ENCODE measurements around the gene DUSP2.

GRCh38 chr2:96136129-96136720, 9.0 kb downstream of the DUSP2 start:
- TF ChIP-seq, protein P1, sequence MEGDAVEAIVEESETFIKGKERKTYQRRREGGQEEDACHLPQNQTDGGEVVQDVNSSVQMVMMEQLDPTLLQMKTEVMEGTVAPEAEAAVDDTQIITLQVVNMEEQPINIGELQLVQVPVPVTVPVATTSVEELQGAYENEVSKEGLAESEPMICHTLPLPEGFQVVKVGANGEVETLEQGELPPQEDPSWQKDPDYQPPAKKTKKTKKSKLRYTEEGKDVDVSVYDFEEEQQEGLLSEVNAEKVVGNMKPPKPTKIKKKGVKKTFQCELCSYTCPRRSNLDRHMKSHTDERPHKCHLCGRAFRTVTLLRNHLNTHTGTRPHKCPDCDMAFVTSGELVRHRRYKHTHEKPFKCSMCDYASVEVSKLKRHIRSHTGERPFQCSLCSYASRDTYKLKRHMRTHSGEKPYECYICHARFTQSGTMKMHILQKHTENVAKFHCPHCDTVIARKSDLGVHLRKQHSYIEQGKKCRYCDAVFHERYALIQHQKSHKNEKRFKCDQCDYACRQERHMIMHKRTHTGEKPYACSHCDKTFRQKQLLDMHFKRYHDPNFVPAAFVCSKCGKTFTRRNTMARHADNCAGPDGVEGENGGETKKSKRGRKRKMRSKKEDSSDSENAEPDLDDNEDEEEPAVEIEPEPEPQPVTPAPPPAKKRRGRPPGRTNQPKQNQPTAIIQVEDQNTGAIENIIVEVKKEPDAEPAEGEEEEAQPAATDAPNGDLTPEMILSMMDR (IDR thresholded peaks at IDR 0.05), result no peak
- no peak for TF ChIP-seq EZH2 (IDR thresholded peaks at IDR 0.05; ENCODE audit: borderline replicate concordance, insufficient read depth, low read depth, low read length, poor library complexity, severe bottlenecking)

All from B cell (primary cell).